OCI-LY3 (cell line): Measurements from ENCODE around the gene SLC25A51.

Experiments
- H2AFZ ChIP-seq: fragments of 200-600, 300-600 bp; shearing (Covaris generic); 2 replicates; pipeline ENCODE4 v1.6.0; 2014; ENCODE audit warnings: antibody characterized with exemption, low read depth, low read length
- H3K27ac ChIP-seq: fragments of 200-600, 300-600 bp; sonication (generic); 2 replicates; pipeline ENCODE4 v1.5.1; 2014; ENCODE audit warnings: mild to moderate bottlenecking, low read length, moderate library complexity, mixed read lengths
- H3K27me3 ChIP-seq: fragments of 200-600, 300-600 bp; sonication (generic); 2 replicates; pipeline ENCODE4 v1.6.1; 2014; ENCODE audit warnings: low read depth, low read length, mixed read lengths
- H3K36me3 ChIP-seq: fragments of 200-600, 300-600 bp; sonication (generic); replicated peaks from 2 replicates; pipeline ENCODE3; 2014; ENCODE audit warnings: low read depth, low read length, mixed read lengths
- H3K4me1 ChIP-seq: fragments of 300-600, 200-600 bp; sonication (generic); 2 replicates; pipeline ENCODE4 v1.6.1; 2014; ENCODE audit warnings: low read length, mixed read lengths
- H3K4me2 ChIP-seq: fragments of 200-600, 300-600 bp; sonication (generic); 2 replicates; pipeline ENCODE4 v1.6.1; 2014; ENCODE audit warnings: low read length, mixed read lengths
- H3K4me3 ChIP-seq: fragments of 300-600, 200-600 bp; sonication (generic); 2 replicates; pipeline ENCODE4 v1.5.1; 2014; ENCODE audit warnings: antibody characterized with exemption, mild to moderate bottlenecking, low read length, moderate library complexity
- H3K79me2 ChIP-seq: fragments of 300-600, 200-600 bp; shearing (Covaris generic); 2 replicates; pipeline ENCODE4 v1.6.1; 2014; ENCODE audit warnings: mild to moderate bottlenecking, low read length, mixed read lengths
- H3K9ac ChIP-seq: fragments of 300-600, 200-600 bp; shearing (Covaris generic); 2 replicates; pipeline ENCODE4 v1.6.0; 2014; ENCODE audit warnings: mild to moderate bottlenecking, low read length, moderate library complexity
- H3K9me3 ChIP-seq: fragments of 200-600, 300-600 bp; shearing (Covaris generic); 2 replicates; pipeline ENCODE4 v1.6.1; 2014; ENCODE audit warnings: low read length, mixed read lengths; ENCODE audit not compliant: insufficient read depth
- H4K20me1 ChIP-seq: fragments of 200-600, 300-600 bp; sonication (generic); 2 replicates; pipeline ENCODE4 v1.6.1; 2016; ENCODE audit warnings: low read length, mixed read lengths; ENCODE audit not compliant: insufficient read depth
- CTCF ChIP-seq: fragments of 200-600, 300-600 bp; sonication (generic); IDR thresholded peaks from 2 replicates; pipeline ENCODE4 v1.5.1; 2014; ENCODE audit warnings: antibody characterized with exemption, low read length, low read depth
- EZH2phosphoT487 ChIP-seq: fragments of 200-600 bp; shearing (Covaris generic); IDR thresholded peaks from 2 replicates; pipeline ENCODE4 v1.6.1; 2018; ENCODE audit warnings: antibody characterized with exemption, mixed run types, low read depth

SLC25A51 gene

DNA sequence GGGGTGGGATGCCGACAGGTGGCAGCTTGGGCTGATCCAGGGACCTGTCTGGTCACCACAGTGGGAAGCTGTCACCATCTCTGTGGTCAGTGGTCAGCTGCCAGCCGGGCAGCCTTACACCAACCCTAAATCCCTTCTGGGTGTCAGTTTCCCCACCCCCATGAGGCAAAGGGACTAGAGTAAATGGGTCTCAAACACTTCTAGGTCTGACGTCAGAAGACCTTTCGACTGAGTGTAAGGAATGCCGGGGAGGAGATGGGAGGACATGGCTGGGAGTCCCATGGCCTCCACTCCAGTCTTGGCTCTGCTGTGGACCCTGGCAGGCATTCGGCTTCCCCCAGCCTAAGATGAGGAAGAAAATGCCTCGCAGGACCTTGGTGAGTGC lies 40.3 kb upstream of the SLC25A51 start:
- no peaks in the 10 kb centered on the region for H3K9me3 ChIP-seq
- H3K27me3 ChIP-seq = no peaks in the 10 kb centered on the region
- H3K27ac ChIP-seq = no peak overlapping the region
- no peak overlapping the region for H3K4me2 ChIP-seq
- no peaks in the 10 kb centered on the region for H3K79me2 ChIP-seq
- H3K4me1 ChIP-seq = no peaks in the 10 kb centered on the region
- no peaks in the 10 kb centered on the region for H3K36me3 ChIP-seq
- no peak overlapping the region for H3K4me3 ChIP-seq
- no peaks in the 10 kb centered on the region for H4K20me1 ChIP-seq
- TF ChIP-seq EZH2phosphoT487 (no peak), CTCF (no peak)
- H3K9ac ChIP-seq = no peak overlapping the region
- no peak overlapping the region for H2AFZ ChIP-seq

DNA sequence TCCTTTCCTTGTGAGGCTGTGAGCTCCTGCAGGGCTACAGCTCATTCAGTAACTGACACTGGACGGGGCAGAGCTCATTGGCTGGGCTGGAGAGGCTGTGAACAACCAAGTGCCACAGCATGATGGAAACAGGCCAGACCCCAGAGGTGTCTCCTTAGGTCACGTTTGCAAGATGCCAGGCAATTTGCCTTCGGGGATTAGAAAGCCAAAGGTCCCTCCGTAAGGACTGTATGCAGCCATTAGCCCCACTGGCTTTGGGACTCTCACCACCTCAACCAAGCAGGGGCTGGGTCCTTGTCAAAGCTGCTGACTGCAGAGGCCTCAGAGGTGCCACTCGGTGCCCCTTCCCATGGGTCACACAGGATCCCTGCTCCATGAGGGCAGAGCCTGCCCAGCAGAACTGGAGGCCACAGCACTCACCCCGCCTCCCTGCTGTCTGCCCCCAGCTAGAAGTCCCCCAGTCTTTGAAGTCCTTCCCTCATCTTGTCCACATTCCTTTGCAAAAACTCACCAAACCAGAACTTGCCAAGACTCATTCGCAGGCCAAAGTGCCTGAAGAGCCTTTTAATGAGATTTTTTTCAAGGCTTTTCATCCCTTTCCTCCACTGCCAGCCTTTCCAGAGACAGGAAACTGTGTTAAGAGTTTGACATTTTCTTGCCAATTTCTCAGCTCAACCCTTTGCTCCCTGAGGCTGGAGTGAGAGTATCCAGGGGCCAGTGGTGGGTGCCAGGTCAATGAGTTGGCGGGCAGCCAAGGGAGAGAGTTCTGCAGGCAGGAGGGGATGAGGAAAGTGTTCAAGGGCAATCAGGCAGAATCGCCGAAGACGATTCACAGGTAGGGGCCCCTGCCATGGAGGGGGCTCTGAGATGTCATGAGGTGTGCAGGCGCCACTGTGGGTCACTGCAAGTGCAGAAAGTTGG lies 39.7 kb upstream of the SLC25A51 start:
- Histone ChIP-seq H4K20me1 (no peaks in the 10 kb centered on the region), H3K4me1 (no peaks in the 10 kb centered on the region), H3K27ac (no peak overlapping the region), H3K9ac (no peak overlapping the region), H3K4me2 (no peak overlapping the region), H2AFZ (no peak overlapping the region), H3K36me3 (no peaks in the 10 kb centered on the region), H3K9me3 (no peaks in the 10 kb centered on the region), H3K4me3 (no peak overlapping the region), H3K27me3 (no peaks in the 10 kb centered on the region), H3K79me2 (no peaks in the 10 kb centered on the region)
- TF ChIP-seq CTCF (no peak), EZH2phosphoT487 (no peak)

- no peak overlapping the region for H3K27ac ChIP-seq
- no peak overlapping the region for H3K4me2 ChIP-seq
Observed at GRCh38 chr9:37942621-37943344, 38.9 kb upstream of the SLC25A51 start.

More at GRCh38 chr9:37942621-37943344, 38.9 kb upstream of the SLC25A51 start:
- Histone ChIP-seq H3K36me3 (no peaks in the 10 kb centered on the region), H3K27me3 (no peaks in the 10 kb centered on the region), H3K4me3 (no peak overlapping the region), H3K79me2 (no peaks in the 10 kb centered on the region), H4K20me1 (no peaks in the 10 kb centered on the region), H2AFZ (no peak overlapping the region), H3K9ac (no peak overlapping the region), H3K9me3 (no peaks in the 10 kb centered on the region), H3K4me1 (no peaks in the 10 kb centered on the region)
- TF ChIP-seq EZH2phosphoT487 (no peak), CTCF (no peak)
